Measurements from ENCODE around the gene FUT1.
"Not testable (repeated sequence)": the region's sequence is repeated elsewhere in the genome, so short reads cannot be mapped to it uniquely, and the experiment has no call there.

The FUT1 gene

DNA sequence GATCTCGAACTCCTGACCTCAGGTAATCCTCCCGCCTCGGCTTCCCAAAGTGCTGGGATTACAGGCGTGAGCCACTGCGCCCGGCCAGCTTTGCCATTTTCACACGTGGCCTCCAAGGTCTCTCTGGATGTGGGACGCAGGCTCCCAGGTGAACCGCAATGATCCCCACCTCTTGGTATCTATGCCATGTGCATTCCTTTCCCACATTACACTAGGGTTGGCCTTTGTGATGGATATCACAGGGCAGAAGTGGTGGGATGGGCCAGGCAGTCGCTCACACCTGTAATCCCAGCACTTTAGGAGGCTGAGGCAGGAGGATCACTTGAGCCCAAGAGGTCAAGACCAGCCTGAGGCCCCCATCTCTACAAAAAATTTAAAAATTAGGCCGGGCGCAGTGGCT, 25.3 kb upstream of the FUT1 start:
- no peak for DNase-seq (ENCODE audit: low read depth)
- TF ChIP-seq, protein P1, sequence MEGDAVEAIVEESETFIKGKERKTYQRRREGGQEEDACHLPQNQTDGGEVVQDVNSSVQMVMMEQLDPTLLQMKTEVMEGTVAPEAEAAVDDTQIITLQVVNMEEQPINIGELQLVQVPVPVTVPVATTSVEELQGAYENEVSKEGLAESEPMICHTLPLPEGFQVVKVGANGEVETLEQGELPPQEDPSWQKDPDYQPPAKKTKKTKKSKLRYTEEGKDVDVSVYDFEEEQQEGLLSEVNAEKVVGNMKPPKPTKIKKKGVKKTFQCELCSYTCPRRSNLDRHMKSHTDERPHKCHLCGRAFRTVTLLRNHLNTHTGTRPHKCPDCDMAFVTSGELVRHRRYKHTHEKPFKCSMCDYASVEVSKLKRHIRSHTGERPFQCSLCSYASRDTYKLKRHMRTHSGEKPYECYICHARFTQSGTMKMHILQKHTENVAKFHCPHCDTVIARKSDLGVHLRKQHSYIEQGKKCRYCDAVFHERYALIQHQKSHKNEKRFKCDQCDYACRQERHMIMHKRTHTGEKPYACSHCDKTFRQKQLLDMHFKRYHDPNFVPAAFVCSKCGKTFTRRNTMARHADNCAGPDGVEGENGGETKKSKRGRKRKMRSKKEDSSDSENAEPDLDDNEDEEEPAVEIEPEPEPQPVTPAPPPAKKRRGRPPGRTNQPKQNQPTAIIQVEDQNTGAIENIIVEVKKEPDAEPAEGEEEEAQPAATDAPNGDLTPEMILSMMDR (IDR thresholded peaks at IDR 0.05; ENCODE audit: low read depth, low read length, missing control alignments) = no peak
- no peak overlapping the region for H3K4me3 ChIP-seq (ENCODE audit: low read depth, low read length)

DNA sequence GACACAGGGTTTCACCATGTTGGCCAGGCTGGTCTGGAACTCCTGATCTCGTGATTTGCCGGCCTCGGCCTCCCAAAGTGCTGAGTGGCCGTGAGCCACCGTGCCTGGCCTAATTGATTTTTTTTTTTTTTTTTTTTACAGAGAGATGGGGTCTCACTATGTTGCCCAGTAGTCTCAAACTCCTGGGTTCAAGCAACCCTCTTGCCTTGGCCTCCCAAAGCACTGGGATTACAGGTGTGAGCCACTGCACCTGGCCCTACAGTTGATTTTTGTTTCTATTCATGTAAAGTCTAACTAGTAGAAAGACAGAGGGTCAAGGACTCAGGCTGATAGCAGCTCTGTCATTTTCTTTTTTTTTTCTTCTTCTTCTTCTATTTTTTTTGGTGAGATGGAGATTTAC, 24.7 kb upstream of the FUT1 start:
- no peak for DNase-seq (ENCODE audit: low read depth)
- TF ChIP-seq, protein P1 (IDR thresholded peaks at IDR 0.05; ENCODE audit: low read depth, low read length, missing control alignments) = no peak

DNA sequence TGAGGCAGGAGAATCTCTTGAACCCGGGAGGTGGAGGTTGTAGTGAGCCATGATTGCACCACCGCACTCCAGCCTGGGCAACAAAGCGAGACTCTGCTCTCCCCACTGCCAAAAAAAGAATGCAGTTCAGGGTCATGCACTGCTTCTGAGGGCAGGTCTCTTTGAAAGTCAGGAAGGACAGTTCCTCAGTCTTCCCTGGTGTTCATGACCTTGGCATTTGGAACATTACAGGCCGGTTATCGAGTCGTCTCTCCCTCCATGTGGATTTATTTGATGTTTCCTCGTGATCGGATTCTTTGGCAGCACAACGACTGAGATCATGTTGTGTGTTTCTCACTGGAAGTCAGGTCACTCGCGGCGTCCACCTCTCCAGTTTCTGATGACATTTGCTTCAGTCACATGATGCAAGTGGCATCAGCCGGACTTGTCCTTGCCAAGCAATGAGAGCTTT, 20.1 kb upstream of the FUT1 start:
- DNase-seq (ENCODE audit: low read depth) = no peak
- TF ChIP-seq, protein P1 (IDR thresholded peaks at IDR 0.05; ENCODE audit: low read depth, low read length, missing control alignments) = no peak
- H3K4me3 ChIP-seq (ENCODE audit: low read depth, low read length) = no peak overlapping the region

More for the DNA sequence above, 24.7 kb upstream of the FUT1 start:
- H3K4me3 ChIP-seq (ENCODE audit: low read depth, low read length) = no peak overlapping the region

DNA sequence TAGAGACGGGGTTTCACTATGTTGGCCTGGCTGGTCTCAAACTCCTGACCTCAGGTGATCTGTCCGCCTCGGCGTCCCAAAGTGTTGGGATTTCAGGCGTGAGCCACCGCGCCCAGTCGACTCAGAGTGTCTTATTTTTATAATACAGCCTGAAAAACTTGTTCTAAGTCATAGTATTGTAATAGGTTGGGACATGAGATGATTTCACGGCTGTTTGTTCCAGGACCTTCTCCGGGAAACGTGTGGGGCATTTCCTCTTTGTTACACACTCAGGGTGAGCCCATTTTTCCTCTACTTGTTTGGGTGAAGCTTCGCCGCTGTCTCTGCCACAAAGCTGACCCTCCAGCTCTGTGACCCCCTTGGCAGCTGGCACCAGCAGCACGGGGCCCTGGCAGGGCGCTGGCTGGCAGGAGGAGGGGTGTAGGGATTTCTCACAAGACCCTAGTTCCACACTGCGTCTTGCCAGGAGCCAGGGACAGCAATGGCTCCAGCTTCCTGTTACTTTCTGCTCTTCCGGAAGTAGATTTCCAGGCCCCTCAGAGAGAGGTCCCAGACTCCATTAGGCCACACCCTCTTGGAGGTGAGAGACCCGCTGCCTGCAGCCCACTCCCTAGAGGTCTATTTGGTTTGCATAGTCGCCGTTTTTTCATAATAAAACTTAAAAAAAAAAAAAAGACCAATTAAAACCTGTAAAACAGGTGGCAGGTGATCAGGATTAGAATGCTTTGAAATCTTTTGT, 18.5 kb upstream of the FUT1 start:
- no peak overlapping the region for H3K4me3 ChIP-seq (ENCODE audit: low read depth, low read length)
- DNase-seq (ENCODE audit: low read depth) = no peak
- TF ChIP-seq, protein P1 (IDR thresholded peaks at IDR 0.05; ENCODE audit: low read depth, low read length, missing control alignments) = no peak

DNA sequence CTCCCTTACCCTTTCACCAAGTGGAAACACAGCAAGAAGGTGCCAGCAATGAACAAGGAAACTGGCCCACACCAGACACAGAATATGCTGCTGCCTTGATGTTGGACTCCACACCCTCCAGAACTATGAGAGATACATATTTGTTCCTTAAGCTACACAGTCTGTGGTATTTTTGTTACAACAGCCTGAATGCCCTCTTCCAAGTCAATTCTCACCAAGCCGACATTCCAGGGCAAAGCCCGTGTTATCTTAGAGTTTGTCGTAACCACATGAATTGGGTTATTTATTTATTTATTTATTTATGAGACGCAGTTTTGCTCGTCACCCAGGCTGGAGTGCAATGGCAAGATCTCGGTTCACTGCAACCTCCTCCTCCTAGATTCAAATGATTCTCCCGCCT, 17.8 kb upstream of the FUT1 start:
- DNase-seq (ENCODE audit: low read depth) = no peak

DNA sequence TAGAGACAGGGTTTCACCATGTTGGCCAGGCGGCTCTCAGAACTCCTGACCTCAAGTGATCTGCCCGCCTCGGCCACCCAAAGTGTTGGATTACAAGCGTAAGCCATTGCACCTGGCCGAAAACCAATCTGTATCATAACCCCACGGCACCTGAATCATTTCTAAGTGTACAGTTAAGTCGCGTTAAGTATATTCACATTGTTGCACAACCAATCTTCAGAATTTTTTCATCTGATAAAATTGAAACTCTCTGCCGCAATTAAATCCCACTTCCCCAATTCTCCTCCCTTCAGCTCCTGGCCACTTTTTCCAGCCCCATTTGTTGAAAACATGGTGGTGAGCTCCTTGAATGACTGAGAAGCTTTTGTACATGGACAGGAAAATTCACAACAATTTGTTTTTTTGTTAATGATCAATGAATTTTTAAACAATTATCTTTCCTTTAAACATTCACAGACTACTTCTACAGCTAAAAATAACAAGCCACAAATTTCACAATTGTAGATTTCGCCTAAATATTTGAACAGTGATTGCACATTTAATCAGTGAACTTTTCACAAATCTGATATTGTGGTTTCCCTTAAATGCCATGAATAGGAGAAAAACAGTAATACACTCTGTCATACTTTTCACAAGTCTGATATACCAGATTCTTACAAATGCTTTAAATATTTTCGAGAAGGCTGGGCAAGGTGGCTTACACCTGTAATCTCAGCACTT, 16.7 kb upstream of the FUT1 start:
- no peak overlapping the region for H3K4me3 ChIP-seq (ENCODE audit: low read depth, low read length)
- DNase-seq (ENCODE audit: low read depth) = no peak
- TF ChIP-seq, protein P1 (IDR thresholded peaks at IDR 0.05; ENCODE audit: low read depth, low read length, missing control alignments) = no peak

More for the DNA sequence above, 17.8 kb upstream of the FUT1 start:
- TF ChIP-seq, protein P1 (IDR thresholded peaks at IDR 0.05; ENCODE audit: low read depth, low read length, missing control alignments) = no peak
- no peak overlapping the region for H3K4me3 ChIP-seq (ENCODE audit: low read depth, low read length)

DNA sequence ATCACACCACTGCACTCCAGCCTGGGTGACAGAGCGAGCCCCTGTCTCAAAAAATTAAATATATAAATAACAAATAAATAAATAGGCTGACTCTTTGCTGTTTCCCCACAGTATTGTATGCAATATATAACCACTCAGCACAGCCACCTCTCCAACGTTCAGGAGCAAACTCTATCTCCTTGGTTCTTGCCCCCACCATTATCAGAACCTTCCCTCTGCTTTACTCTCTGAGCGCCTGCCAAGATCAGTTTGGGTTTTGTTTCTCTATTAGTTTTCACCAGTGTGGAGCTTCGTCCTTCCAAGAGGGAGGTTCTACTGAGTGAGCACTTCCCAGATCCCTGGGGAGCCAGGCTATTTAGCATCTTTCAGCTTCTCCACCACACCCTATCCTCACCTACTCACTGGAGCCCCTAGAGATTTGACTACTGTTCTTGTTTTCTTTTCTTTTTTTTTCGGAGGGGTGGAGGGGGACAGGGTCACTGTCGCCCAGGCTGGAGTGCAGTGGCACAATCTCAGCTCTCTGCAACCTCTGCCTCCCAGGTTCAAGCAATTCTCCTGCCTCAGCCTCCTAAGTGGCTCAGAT, 15.8 kb upstream of the FUT1 start:
- H3K4me3 ChIP-seq (ENCODE audit: low read depth, low read length); DNase-seq (ENCODE audit: low read depth): not testable (repeated sequence)

DNA sequence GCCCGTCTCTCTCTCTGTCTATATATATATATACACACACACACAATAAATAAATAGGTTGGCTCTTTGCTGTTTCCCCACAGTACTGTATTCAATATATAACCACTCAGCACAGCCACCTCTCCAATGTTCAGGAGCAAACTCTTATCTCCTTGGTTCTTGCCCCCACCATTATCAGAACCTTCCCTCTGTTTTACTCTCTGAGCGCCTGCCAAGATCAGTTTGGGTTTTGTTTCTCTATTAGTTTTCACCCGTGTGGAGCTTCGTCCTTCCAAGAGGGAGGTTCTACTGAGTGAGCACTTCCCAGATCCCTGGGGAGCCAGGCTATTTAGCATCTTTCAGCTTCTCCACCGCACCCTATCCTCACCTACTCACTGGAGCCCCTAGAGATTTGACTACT, 13.4 kb upstream of the FUT1 start:
- H3K4me3 ChIP-seq (ENCODE audit: low read depth, low read length); DNase-seq (ENCODE audit: low read depth): not testable (repeated sequence)

Data from GM12864 (cell line).